Esophagus squamous epithelium (tissue), 5 donors: ENCODE measurements around the gene DACT2. TPM values are rescaled to one million over a fixed set of nuclear protein-coding genes. Genes with fewer than 3 reads are reported as not detected.

Experiments used
- DNase-seq: peaks from one replicate; lab custom pipeline; 2025; lab: John Stamatoyannopoulos, UW
- H3K27ac ChIP-seq, 4 donors: fragments of 200-600 bp; sonication (generic); one replicate each; pipeline ENCODE4 v1.5.1; 2016 to 2019; ENCODE audit warnings: mild to moderate bottlenecking in 1 of 4
- H3K27me3 ChIP-seq, 4 donors: fragments of 200-600 bp; sonication (generic); 1 replicate in 3 of 4; 2 replicates in 1 of 4; pipeline versions ENCODE4 v1.5.1 to v1.6.0; 2017 to 2021; ENCODE audit warnings: antibody characterized with exemption in 1 of 4
- H3K36me3 ChIP-seq, 3 donors: fragments of 200-600 bp; sonication (generic); one replicate each; pipeline ENCODE4 v1.5.1; 2016 to 2019
- H3K4me1 ChIP-seq, 3 donors: fragments of 200-600 bp; sonication (generic); one replicate each; pipeline ENCODE4 v1.5.1; 2017 to 2019
- H3K4me3 ChIP-seq, 4 donors: fragments of 200-600 bp; sonication (generic); 1 replicate in 3 of 4; 2 replicates in 1 of 4; pipeline ENCODE4 v1.5.1; 2016 to 2019; ENCODE audit warnings: mild to moderate bottlenecking in 2 of 4, moderate library complexity in 1 of 4
- H3K9me3 ChIP-seq, 3 donors: fragments of 200-600 bp; sonication (generic); one replicate each; pipeline ENCODE4 v1.5.1; 2016 to 2019
- CTCF ChIP-seq, 6 experiments: fragments of 450-650 bp in 4 of 6; fragments of 200-600 bp in 2 of 6; sonication (generic) in 2 of 6; IDR thresholded peaks; one replicate each; pipeline ENCODE4 v1.5.1; 2016 to 2019; ENCODE audit warnings: antibody characterized with exemption in 6 of 6, mild to moderate bottlenecking in 4 of 6, moderate library complexity in 4 of 6
- POLR2A ChIP-seq, 4 donors: fragments of 450-650 bp; IDR thresholded peaks; one replicate each; pipeline ENCODE4 v1.6.1; 2017; ENCODE audit warnings: antibody characterized with exemption in 4 of 4, mild to moderate bottlenecking in 4 of 4, moderate library complexity in 3 of 4
- WGBS, 2 donors: methylation state at CpG; one replicate each; pipeline ENCODE4 v1.1.5; 2018; 5-methylcytosine and 5-hydroxymethylcytosine counted together
- intact Hi-C: fragments of 100-400 bp; cut with DNase I; formaldehyde crosslinking; loops from one replicate; pipeline ENCODE4 v1.15.0; 2022
- total RNA-seq, 4 donors: library from RNA; depleted of rRNA; stranded (reverse); fragments of >200 nt; gene quantifications; one replicate each; pipeline ENCODE4 v1.1.0, GENCODE V29; 2016
- donor health status: DM: yes; HTN: yes; CAD: no.

DACT2 gene
- total RNA-seq, 4 donors from 2014 or later = 0.57 to 2.8 (median 1.9) TPM

DNA sequence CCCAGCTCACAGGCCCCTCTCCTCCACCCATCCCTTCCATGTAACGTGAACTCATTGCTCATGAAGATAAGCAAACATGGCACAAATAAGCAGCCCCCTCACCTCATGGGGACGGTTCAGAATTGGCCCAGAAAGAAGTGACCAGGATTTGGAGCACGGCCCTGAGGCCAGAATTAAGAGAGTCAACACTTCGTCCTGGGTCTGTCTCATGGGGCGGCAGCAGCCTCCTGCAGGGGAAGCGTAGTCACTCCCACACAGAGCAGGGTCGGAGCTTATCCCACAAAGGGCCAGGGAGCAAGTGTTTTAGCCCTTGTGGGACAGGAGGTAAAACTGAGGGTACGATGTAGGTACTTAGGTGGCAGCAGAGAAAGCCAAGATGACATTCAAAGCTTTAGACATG is 28.6 kb upstream of the DACT2 start:
- Histone ChIP-seq H3K36me3 (no peaks in the 10 kb centered on the region), H3K9me3 (no peaks in the 10 kb centered on the region), H3K27me3 (peaks cover 0 to 27% (median 0%) of the 10 kb centered on the region in 4 donors), H3K4me3 (no peak overlapping the region), H3K4me1 (peaks cover 6 to 36% (median 6%) of the 10 kb centered on the region in 3 donors), H3K27ac (no peak overlapping the region)
- no peak for DNase-seq
- 77 to 88% methylated on average over 5 of the region's 8 CpGs for WGBS, 2 donors
- intact Hi-C loops = no loop called here
- TF ChIP-seq POLR2A (IDR thresholded peaks at IDR 0.05) (no peak), CTCF (IDR thresholded peaks at IDR 0.05) (no peak)

DNA sequence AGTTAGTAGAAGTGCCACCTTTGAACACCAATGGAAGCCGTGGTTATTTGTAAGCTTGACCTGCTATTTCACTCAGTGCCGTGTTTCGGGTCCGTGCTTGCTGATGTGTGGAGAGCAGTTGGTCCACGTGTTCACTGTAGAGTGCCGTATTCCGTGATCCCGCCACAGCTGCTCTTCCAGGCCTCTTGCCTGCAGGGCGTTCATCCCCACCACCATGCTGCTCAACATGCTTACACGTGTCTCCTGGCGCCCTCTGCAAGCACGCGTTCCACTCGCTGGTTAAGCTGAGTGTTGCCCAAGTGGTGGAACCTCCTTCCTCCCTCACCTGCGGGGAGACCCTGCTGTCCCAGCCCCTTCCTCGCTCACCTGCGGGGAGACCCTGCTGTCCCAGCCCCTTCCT is 28.0 kb upstream of the DACT2 start:
- H3K27me3 ChIP-seq = peaks cover 0 to 27% (median 0%) of the 10 kb centered on the region in 4 donors
- no peak overlapping the region for H3K27ac ChIP-seq
- TF ChIP-seq CTCF (IDR thresholded peaks at IDR 0.05) = no peak
- no peak for TF ChIP-seq POLR2A (IDR thresholded peaks at IDR 0.05)
- intact Hi-C loops = no loop called here
- no peaks in the 10 kb centered on the region for H3K36me3 ChIP-seq
- WGBS, 2 donors = 62 to 71% methylated on average over 17 of the region's 17 CpGs
- H3K9me3 ChIP-seq = no peaks in the 10 kb centered on the region
- no peak for DNase-seq
- no peak overlapping the region for H3K4me3 ChIP-seq
- peaks cover 7 to 40% (median 10%) of the 10 kb centered on the region in 3 donors for H3K4me1 ChIP-seq

- 69 to 78% methylated on average over 6 to 7 of the region's 7 CpGs for WGBS, 2 donors
- intact Hi-C loops = no loop called here
- no peak for DNase-seq
Observed at GRCh38 chr6:168347053-168347452, 27.5 kb upstream of the DACT2 start.

GRCh38 chr6:168345896-168346754 is 26.5 kb upstream of the DACT2 start:
- TF ChIP-seq POLR2A (IDR thresholded peaks at IDR 0.05) = no peak
- TF ChIP-seq CTCF (IDR thresholded peaks at IDR 0.05) = no peak
- intact Hi-C loops = no loop called here
- Histone ChIP-seq H3K4me1 (peaks cover 10 to 50% (median 12%) of the 10 kb centered on the region in 3 donors), H3K27ac (no peak overlapping the region), H3K4me3 (no peak overlapping the region), H3K9me3 (no peaks in the 10 kb centered on the region), H3K36me3 (no peaks in the 10 kb centered on the region), H3K27me3 (peaks cover 0 to 27% (median 0%) of the 10 kb centered on the region in 4 donors)
- 10 to 65% methylated on average over 2 to 15 of the region's 33 CpGs for WGBS, 2 donors
- DNase-seq = no peak

More at GRCh38 chr6:168347053-168347452, 27.5 kb upstream of the DACT2 start:
- no peak overlapping the region for H3K27ac ChIP-seq
- H3K4me1 ChIP-seq = peaks cover 10 to 46% (median 12%) of the 10 kb centered on the region in 3 donors
- no peaks in the 10 kb centered on the region for H3K9me3 ChIP-seq
- H3K27me3 ChIP-seq = peaks cover 0 to 27% (median 0%) of the 10 kb centered on the region in 4 donors
- H3K36me3 ChIP-seq = no peaks in the 10 kb centered on the region
- TF ChIP-seq CTCF (IDR thresholded peaks at IDR 0.05) = no peak
- no peak overlapping the region for H3K4me3 ChIP-seq

DNA sequence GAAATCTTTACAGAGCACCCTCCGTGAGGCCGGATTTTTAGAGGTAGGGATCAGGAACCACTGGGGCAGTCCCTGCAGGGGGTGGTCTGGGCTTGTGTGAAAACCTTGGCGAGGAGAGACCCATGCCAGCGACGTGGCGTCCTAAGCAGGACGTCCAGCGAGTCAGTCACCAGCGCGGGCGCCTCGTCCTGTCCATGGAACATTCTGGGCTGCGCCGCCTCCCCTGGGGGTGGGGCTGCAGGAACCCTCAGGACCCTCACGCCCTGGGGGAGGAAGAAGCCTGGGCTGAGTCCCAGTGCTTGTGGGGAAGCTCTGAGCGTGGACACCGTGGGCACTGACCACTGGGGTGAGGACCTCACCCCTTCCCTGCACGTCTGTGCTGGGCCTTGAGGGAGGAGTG is 25.7 kb upstream of the DACT2 start:
- no peak for DNase-seq
- TF ChIP-seq POLR2A (IDR thresholded peaks at IDR 0.05) (no peak), CTCF (IDR thresholded peaks at IDR 0.05) (no peak)
- 82 to 84% methylated on average over 10 to 13 of the region's 18 CpGs for WGBS, 2 donors
- Histone ChIP-seq H3K27me3 (peaks cover 0 to 27% (median 0%) of the 10 kb centered on the region in 4 donors), H3K9me3 (no peaks in the 10 kb centered on the region), H3K27ac (no peak overlapping the region), H3K4me3 (no peak overlapping the region), H3K4me1 (peaks cover 10 to 50% (median 12%) of the 10 kb centered on the region in 3 donors), H3K36me3 (no peaks in the 10 kb centered on the region)
- intact Hi-C loops = no loop called here
